Hematopoietic multipotent progenitor cell treated with erythropoietin and hydrocortisone succinate and interleukin-3 and kit ligand, for 4 days (in vitro differentiated cells): ENCODE measurements around the gene PPP1R16B.
"Not testable (repeated sequence)": the region's sequence is repeated elsewhere in the genome, so short reads cannot be mapped to it uniquely, and the experiment has no call there.

Experiments
- DNase-seq: peaks from one replicate; pipeline ENCODE4 v3.0.0-alpha.2; 2015

Gene PPP1R16B

DNA sequence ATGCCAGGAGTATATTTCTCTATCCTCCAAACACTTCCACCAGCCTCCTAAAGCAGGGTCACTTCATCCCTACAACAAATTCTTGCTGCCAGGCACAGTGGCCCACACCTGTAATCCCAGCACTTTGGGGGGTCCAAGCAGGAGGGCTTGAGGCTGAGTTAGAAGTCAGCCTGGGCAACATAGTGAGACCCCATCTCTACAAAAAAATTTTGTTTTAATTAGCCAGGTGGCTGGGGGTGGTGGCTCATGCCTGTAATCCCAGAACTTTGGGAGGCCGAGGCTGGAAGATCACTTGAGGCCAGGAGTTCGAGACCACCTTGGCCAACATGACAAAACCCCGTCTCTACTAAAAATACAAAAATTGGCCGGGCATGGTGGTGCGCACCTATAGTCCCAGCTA lies 11.4 kb upstream of the PPP1R16B start:
- DNase-seq: not testable (repeated sequence)

DNA sequence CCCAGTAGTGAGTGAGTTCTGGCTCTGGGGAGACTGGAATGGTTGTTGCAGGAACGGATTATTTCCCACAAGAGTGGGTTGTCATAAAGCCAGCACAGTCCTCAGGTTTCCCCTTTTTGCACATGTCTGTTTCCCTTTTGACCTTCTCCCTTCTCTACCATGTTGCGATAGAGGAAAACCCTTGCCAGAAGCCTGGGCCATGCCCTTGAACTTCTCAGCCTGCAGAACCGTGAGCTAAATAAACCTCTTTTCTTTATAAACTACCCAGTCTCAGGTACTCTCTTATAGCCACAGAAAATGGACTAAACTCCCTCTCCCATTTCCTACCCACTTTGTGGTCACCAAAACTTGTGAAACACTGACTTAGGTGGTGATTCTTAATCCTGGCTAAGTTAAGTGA lies 7.2 kb upstream of the PPP1R16B start:
- DNase-seq: no peak

DNA sequence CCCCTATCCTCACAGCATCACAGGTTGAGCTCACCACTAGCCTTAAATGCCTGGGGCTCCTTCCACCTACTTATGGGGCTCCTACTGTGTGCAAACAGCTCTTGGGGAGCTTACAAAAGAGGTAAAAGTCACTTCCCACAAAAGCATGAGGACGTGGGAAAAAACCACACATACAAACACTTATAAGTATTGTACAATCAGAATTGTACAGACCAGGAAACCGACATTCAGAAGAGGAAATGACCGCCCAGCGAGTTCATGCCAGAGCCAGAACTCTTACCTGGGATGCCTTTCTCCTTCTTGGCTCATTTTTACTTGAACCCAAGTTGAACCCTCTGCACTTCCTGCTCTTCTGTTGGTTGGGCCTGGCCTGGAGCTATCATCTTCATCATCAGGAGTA lies 6.3 kb upstream of the PPP1R16B start:
- peak; percentile 51 for DNase-seq

DNA sequence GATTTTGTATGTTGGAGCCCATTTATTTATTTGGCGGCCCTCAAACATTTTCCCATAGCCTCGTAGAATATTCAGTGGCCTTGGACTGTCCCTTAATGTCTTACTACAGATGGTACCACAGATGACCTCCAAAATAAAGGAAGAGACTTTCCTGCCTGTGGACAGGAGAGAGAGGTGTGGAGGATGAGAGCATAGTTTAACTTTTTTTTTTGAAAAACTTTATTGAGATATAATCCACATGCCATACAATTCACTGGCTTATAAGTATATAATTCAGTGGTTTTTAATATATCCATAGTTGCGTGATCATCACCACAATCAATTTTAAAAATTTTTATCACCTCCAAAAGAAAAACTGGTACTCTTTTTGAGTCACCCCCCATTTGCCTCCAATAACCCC lies 4.6 kb upstream of the PPP1R16B start:
- DNase-seq: no peak

DNA sequence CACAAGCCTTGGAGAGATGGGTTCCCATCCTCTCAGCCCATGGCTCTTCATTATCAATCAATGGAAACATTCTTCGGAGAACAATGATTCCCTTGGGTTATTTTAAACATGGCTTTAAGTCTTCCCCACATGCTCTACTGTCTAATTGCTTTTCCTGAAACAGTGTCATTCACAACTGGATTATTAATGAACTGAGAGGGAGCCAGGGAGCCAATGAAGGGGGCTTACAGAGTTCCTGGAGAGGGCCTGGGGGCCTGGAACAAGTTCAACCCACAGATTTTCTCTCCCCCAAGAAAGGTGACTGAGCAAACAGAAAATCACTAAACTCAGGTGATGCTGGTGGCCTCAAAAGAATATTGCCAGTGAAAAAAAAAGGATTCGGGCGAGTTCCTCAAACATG lies 1.3 kb upstream of the PPP1R16B start:
- no peak for DNase-seq

DNA sequence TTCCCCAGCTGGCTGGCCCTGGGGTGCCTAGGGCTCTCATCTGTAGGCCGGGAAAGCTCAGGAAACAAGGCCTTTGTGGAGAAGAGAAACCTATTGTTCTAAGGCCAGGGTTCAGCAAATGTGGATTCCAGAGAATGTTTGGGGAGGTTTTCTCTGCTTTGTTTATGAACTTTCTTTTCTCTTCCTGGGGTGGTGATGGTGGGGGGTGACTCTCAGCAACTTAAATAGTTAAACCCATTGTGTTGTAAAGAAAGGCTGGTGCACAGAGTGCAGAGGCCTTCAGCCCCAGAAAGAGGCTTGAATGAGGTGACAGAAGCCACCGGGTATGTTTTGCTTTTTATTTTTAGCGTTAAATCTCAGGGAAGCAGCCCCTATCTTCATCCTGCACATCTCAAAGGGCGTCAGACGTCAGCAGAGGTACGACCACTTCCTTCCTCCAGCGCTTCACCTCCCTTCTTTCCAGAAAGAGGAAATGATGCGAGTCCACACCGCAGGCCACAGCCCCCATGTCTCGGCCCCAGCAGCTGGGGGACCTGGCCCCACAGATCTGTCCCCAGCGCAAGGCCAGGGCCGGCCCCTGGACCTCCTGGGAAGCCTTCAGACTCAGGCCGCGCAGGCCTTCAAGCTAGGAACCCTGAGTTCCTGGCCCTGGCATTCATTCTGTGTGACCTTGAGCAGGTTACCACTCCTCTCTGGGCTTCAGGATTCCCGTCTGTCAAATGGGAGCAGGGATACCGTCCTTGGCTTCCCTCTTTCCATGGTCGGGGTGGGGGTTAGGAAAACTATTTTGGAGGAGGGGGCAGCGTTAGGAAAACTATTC lies 605 bp upstream of the PPP1R16B start:
- DNase-seq: peak; percentile 93

DNA sequence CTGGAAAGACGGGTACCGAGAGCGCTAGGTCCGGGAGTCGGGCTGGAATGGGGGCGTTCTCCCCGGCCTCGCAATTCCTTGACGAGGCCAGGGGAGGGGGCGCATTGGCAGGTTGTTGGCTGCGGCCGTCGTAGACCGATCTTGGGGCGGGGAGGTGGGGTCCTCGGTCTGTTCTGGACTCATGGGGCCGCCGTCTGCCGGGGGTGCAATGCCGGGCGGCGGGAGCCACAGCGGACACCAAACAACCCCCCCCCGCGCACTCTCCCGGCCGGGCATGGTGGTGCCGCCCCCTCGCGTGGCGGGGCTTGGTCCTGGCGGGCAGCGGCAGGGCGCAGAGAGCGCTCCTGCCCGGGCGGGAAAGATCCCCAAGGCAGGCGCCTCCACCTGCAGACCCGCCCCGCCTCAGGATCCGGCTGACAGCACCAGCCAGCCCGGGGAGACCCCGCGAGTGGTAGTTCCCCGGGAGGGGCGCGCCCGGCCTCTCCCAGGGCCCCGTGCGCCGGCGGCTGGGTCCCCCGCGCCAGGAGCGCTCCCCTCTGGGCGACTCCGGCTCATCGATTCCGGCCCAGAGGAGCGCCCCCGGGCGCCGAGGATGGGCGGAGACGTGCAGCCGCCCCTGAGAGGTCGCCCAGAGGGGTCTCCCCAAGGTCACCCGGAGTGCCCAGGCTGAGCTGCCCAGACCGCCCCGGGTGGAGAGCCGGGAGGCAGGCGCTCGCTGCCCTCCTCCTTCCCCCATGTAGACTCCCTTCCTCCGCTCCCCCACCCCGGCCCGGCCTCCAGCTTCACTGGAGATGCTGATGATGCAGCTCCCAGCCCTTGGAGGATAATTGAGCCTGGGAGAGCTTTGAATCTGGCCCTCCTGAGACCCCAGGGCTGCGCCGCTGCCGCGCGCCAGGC lies 709 bp downstream of the PPP1R16B start:
- DNase-seq: peak; percentile 25

DNA sequence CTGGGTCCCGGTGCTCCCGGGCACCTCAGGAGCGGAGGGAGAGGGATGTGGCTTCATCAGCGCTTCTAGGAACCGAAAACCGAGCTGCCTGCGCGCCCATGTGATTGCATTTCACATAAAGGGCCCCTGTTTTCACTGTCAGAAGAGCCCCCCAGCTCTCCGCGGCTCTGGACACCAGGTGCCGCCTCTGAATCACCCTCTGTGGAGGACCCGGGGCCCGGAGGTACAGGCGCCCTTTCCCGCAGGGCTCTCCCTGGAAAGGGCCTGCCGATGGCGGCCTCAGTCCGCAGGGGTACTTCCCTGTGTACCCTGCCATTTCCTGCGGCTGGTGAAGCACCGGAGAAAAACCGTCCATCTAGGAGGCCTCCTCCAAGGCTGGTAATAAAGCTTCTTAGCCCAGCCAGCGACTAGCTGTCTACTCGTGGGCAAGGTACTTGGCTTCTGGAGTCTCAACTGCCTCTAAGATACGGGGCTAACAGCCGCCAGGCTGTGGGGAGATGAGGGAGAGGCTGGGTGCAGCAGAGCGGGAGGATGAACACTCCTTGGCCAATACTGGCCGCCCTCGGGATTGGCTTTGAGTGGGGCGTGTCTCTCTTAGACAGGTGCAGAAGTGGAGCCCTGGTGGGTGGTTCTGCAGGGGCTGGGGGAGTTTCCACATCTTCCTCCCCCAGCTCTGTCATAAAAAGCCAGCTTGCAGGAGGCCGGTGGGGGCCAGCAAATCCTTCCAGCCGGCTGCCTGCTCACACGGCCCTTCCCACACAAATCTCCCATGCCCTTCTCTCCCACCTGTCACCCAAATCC lies 1.6 kb downstream of the PPP1R16B start:
- DNase-seq: peak; percentile 23

DNA sequence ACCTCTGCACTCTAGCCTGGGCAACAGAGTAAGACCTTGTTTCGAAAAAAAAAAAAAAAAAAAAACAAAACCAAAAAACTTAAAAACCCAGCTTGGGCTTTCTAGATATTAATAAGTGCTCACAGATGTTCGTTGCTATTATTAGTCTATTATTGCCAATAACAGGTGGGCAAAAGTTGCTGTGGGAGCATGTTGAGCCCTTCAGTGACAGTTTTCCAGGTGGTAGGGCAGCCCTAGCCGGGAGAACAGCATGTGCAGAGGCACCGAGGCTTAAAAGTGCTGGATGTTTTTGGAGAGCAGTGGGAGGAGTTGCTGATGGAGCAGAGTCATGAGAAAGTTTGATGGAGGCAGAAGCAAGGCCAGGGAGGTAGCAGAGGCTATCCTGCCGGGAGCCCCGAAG lies 4.4 kb downstream of the PPP1R16B start:
- no peak for DNase-seq

DNA sequence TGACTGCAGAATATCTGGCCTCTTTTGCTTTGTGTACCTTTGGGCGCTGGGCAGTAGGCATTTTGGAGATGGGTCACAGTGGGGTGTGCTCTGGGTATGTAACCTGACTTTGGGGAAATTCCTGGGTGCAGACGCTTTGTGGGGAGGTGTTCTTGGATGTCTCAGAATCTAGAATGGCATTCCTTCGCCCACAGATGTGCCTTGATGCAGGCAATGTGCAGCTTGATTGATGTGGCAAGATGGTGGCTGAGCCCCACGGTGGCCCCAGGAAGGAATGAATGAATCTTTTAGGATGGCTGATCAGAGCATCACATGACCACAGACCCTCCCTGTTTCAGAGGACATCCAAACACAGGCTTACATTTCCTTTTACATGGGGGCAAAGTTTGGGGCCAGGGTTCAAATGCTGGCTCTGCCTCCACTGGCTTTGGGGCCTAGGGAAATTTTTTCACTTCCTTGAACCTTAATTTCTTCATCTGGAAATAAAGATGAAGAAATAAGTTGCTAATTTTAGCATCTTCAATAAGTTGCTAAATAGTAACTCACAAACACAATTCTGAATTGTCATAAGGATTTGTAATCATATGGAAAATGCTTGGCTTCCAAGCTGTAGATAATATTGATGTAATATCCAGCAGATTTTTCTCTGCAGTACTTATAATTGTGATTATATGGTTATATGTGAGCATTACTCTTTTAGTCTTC lies 5.6 kb downstream of the PPP1R16B start:
- DNase-seq: no peak

DNA sequence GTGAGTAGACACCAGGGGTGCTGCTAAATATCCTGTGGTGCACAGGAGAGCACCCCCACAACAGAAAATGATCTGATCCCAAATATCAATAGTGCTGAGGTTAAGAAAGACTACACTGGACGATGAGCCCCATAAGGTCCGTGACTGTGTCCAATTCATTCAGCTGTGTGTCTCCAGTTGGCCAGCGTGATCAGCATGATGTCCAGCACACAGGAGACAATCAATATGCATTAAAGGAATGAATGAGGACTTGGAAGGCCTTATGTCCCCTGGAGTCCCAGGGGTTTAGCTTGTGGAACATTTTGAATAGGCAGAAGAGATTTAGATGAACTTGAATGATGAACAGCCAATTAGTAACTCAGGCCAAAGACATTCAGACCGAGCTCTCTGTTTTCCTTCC lies 6.3 kb downstream of the PPP1R16B start:
- no peak for DNase-seq

DNA sequence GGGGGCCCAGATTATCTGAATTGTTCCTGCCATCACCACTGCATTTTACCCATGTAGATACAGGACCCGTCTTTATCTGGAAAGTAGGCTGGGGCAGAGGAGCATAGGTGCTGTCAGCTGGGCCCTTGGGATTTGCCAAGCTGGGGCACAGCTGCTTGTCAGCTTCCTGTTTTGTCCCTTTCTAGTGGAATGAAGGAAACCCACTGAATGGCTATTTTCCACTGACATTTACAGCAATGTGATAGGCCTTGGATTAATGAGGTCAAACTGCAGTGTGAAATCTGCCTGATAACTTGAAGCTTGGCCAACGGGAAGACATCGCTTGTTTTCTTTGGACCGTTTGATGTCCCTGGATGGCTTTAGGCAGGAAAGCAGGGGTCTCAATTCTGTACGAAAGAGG lies 6.7 kb downstream of the PPP1R16B start:
- no peak for DNase-seq

DNA sequence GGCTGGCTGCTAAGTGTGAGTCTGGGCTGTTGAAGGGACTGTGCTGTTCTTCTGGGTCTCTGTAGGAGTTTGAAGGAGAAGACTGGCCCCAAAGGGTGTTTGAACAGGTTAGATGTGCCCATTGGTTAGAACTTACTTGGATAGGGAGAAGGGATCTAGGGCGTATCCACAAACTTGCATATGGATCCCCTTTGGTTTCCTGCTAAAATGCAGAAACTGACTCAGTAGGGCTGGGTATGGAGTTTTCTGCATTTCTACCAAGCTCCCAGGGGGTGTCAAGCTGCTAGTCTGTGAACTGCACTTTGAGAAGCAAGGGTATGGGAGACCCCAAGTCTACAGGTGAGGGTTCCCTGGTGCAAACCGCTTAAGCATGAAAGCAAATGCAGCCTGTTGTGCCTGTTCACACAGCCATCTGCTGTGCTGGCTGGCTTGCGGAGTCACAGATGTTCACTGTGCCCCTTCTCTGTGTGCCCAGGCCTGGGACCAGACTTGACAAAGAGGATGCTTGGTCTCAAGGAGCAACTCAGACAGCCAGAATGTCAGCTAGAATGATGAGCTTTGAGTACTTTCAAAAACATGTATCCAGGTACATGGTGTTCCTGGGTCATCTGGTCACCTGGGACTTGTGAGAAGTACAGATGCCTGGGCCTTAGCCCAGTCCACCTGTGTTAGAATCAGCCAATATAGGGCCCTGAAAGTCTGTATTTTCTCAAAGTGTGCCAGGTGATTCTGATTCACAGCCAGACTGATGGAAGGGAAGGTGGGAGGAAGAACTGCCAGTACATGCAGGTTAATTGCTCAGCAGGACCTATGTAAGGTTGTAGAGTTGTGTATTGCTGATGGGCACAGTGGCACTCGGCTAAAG lies 7.4 kb downstream of the PPP1R16B start:
- DNase-seq: no peak

DNA sequence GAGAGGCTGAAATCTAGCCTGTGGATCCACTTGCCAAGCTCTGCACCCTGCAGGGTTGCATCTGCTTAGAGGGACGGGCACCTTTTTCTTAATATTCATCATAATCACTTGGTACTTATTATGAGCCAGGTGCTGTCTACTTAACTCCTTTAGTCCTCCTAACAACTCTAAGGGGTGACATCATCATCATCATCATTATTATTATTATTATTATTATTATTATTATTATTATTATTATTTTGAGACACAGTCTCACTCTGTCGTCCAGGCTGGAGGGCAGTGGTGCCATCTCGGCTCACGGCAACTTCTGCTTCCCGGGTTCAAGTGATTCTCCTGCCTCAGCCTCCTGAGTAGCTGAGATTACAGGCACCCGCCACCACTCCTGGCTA lies 8.1 kb downstream of the PPP1R16B start:
- not testable (repeated sequence) for DNase-seq

DNA sequence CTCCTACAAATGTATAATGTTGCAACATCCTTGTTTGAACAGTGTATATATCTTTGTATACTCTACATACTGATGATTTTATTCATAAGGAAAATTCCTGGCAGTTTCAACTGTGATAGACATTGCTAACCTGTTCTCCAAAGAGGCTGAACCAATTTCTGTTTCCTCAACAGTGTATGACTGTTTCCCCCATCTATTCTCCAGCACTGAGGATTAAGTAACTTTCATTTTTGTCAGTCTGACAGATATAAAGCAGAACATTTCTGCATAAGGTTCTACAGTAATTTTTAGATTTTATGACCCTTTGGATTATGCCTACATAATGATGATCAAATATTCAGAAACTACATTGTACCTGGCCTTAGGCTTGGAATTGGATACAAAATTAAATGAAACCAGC lies 9.9 kb downstream of the PPP1R16B start:
- DNase-seq: no peak

DNA sequence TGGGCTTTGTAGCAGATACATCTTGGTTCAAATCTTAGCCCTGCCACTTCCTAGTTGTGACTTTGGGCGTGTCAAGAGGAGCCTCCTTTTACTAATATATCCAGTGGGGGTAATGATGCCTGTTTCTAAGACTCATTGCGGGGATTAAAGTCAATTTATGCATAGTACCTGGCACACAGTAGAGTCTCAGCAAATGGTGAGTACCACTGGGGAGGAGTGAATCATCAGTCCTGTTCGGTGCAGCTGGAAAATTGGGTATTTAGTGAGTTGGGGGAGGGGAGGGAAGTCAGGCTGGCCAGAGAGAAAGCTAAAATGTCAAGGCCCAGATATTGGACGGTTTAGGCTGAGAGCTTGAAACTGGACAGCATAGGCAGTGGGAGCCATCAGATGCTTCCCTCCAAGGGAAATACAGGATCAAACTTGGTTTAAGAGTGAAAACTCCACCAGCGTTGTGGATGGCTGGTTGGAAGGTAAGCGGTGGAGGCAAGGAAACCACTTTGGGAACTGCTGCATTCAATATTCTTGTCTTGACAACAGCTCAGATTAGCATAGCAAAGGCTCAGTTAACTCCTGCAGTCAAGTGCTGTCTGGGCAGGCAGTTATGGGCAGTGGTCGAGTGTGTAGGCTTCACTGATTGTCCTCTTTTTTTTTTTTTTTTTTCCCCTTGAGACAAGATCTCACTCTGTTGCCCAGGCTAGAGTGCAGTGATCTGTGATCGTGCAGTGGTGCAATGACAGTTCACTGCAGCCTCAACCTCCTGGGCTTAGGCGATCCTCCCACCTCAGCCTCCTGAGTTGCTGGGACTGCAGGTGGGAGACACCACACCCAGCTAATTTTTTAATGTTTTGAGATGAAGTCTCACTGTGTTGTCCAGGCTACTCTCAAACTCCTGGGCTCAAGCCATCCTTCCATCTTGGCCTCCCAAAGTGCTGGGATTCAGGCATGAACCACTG lies 12.9 kb downstream of the PPP1R16B start:
- DNase-seq: no peak

DNA sequence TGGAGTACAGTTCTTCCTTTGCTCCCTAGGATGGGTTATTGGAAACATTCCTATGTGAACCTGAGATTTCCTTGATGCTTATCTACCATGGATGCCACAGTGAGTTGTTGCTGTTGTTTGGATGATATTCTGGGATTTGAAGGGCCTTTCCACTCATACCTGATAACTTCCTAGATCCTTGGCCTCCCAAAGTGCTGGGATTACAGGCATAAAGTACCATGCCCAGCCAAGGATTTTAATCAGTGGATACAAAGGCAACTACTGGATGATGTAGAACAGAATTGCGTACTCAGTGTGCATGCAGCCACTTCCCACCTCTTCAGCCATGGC lies 20.0 kb downstream of the PPP1R16B start:
- DNase-seq: no peak

DNA sequence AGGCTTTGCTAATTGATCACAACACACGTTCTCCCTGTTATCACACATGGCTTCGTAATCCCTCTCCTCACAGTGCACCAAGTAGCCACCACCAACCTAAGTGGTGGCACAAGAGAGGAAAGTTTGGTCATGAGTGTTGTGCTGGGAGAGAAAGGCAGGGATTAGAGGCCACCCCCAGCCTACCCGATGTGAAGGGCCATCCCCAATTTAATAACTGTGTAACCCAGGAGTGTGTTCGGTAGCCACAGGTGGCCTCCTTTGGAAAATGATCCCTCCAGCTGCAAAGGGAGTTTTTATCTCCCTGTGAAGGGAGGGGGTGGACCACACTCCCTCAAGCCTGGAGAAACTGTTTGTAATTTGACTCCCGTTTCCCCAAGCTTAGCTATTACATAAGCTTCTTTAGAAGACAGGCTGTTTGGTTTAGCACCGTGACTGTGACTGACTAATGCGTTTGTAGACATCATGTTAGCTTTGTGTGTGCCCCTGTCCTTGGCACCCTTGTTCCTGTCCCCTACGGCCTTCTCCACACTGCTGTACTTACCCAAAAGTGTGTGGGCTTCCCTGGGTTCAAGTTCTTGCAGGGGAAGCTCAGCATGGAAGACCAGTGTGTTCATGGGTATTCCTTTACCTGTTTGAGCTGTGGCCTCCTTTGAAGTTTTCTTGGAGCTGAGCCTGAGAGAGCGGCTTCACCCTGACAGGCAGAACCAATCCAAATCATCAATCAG lies 20.6 kb downstream of the PPP1R16B start:
- DNase-seq: no peak

DNA sequence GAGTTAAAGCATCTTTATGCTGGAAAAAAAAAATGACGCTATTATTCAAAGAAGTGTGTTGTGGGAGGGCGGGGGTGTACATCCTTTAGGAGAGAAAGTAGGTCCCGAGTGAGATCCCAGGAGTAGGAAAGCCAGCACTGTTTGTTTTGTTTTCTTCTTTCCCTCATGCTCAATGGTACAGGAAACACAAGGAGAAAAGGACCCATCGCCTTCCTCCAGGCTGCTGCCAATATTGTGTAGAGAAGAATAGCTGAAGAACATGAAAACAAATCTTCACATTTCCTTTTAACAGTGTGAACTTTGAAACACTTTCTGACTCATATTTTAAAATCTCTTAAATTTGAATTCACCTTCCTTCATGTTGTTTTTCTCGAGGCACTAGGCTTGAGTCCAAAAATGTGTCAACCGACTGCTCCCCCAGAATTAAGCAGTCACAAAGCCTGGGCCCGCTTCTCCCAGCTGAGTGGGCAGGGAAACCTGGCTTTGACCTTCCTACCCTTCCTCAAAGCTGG lies 22.3 kb downstream of the PPP1R16B start:
- no peak for DNase-seq
